K562 (cell line): Measurements from ENCODE around the gene CFAP97D2. TPM values are rescaled to one million over a fixed set of nuclear protein-coding genes. Genes with fewer than 3 reads are reported as not detected.

Experiments
- ADNP ChIP-seq: fragments of 200-800 bp; sonication (Bioruptor generic); IDR thresholded peaks from 2 replicates; pipeline ENCODE4 v1.6.1; 2016; ENCODE audit warnings: missing genetic modification characterization, missing compliant biosample characterization
- CBX2 ChIP-seq: fragments of 200-600 bp; sonication (generic); IDR thresholded peaks from one replicate; pipeline ENCODE4 v1.6.1; 2012; ENCODE audit warnings: mild to moderate bottlenecking, low read length, inconsistent platforms; ENCODE audit not compliant: insufficient read depth, poor library complexity, severe bottlenecking
- CEBPB ChIP-seq: fragments of 450-650 bp; IDR thresholded peaks from 2 replicates; pipeline ENCODE4 v1.6.1; 2016; ENCODE audit warnings: missing genetic modification characterization, missing compliant biosample characterization
- FOXJ2 ChIP-seq: fragments of 200-800 bp; sonication (Bioruptor generic); IDR thresholded peaks from 2 replicates; pipeline ENCODE4 v1.6.1; 2016; ENCODE audit warnings: missing genetic modification characterization, missing compliant biosample characterization
- RBFOX2 ChIP-seq: fragments of 200-400 bp; formaldehyde crosslinking; IDR thresholded peaks from 2 replicates; pipeline ENCODE4 v1.6.1; 2017; ENCODE audit warnings: low read depth, mild to moderate bottlenecking, low read length, moderate library complexity
- STAT5A ChIP-seq: IDR thresholded peaks from 2 replicates; pipeline ENCODE4 v1.6.1; 2012; ENCODE audit warnings: low read length, inconsistent platforms, borderline replicate concordance
- TBL1XR1 ChIP-seq, 2 experiments: IDR thresholded peaks; 2 replicates each; pipeline ENCODE4 v1.6.1; 2012; ENCODE audit warnings: improper control_type of control experiment in 2 of 2, low read length in 2 of 2, mild to moderate bottlenecking in 1 of 2
- ZFP1 ChIP-seq: fragments of 450-650 bp; formaldehyde crosslinking; IDR thresholded peaks from 2 replicates; pipeline ENCODE4 v1.4.0; 2020; ENCODE audit warnings: mild to moderate bottlenecking, mixed read lengths
- ZNF354B ChIP-seq: fragments of 250-450 bp; sonication (Bioruptor Pico); IDR thresholded peaks from 2 replicates; pipeline ENCODE4 v1.4.0; 2020
- polyA plus RNA-seq, 8 experiments: library from polyadenylated mRNA; depleted of rRNA in 4 of 8; stranded (reverse) in 5 of 8; unstranded in 3 of 8; fragments of >200 nt; fragmentation: Nextera tagmentation in 2 of 8; fragmentation: Illumina TruSeq in 1 of 8; extraction: Ambion mirVana in 2 of 8; extraction: Trizol in 1 of 8; gene quantifications; 2 replicates each; pipeline versions ENCODE4 v1.2.1 to v1.2.3, GENCODE V29; 2011 to 2014; ENCODE audit warnings: inconsistent platforms in 1 of 8, missing spikeins in 1 of 8
- total RNA-seq, 7 experiments: library from RNA; depleted of rRNA in 6 of 7; stranded (reverse); fragments of >200 nt in 6 of 7; fragmentation: Illumina TruSeq in 2 of 7; extraction: Trizol in 2 of 7; gene quantifications; 2 replicates each; pipeline versions ENCODE4 v1.2.1 to v1.2.3, GENCODE V29; 2011 to 2021; ENCODE audit warnings: low replicate concordance in 1 of 7
- TF ChIP-seq, protein P1 (sequence below): fragments of 250-450 bp; sonication (Bioruptor Pico); IDR thresholded peaks from 2 replicates; pipeline ENCODE4 v1.4.0; 2020
- TF ChIP-seq, protein P2 (sequence below): fragments of 250-450 bp; sonication (Bioruptor Pico); IDR thresholded peaks from 2 replicates; pipeline ENCODE4 v1.5.0; 2021
- TF ChIP-seq, protein P3 (sequence below): fragments of 250-450 bp; sonication (Bioruptor Pico); IDR thresholded peaks from 2 replicates; pipeline ENCODE4 v1.4.0; 2020; ENCODE audit warnings: mild to moderate bottlenecking, moderate library complexity, borderline replicate concordance
- TF ChIP-seq, protein P4 (sequence below): IDR thresholded peaks from 2 replicates; pipeline ENCODE4 v1.6.1; 2014; ENCODE audit warnings: antibody characterized with exemption
- TF ChIP-seq, protein P5 (sequence below), 2 experiments: IDR thresholded peaks; 2 replicates each; pipeline ENCODE4 v1.6.1; 2011; ENCODE audit warnings: borderline replicate concordance in 1 of 2, control low read depth in 1 of 2, low read depth in 1 of 2, low read length in 1 of 2, mild to moderate bottlenecking in 1 of 2, mixed read lengths in 1 of 2, moderate library complexity in 1 of 2; ENCODE audit not compliant: insufficient read depth in 1 of 2, insufficient read length in 1 of 2, poor library complexity in 1 of 2, severe bottlenecking in 1 of 2; ENCODE audit errors: extremely low read depth in 1 of 2
- TF ChIP-seq, protein P6 (sequence below): fragments of 150-350 bp; conservative IDR thresholded peaks from 2 replicates; pipeline ENCODE4 v1.6.1; 2014; ENCODE audit warnings: low read length
- TF ChIP-seq, protein P7 (sequence below): fragments of 250-450 bp; sonication (Bioruptor Pico); IDR thresholded peaks from 2 replicates; pipeline ENCODE4 v1.8.0; 2021; ENCODE audit warnings: borderline replicate concordance, mild to moderate bottlenecking, moderate library complexity; ENCODE audit not compliant: poor library complexity, severe bottlenecking

CFAP97D2 gene
- total and polyA plus RNA-seq, 9 of the 15 experiments (the other 6 are each of a cell fraction or from before 2014, with no cell fraction given) = not detected

DNA sequence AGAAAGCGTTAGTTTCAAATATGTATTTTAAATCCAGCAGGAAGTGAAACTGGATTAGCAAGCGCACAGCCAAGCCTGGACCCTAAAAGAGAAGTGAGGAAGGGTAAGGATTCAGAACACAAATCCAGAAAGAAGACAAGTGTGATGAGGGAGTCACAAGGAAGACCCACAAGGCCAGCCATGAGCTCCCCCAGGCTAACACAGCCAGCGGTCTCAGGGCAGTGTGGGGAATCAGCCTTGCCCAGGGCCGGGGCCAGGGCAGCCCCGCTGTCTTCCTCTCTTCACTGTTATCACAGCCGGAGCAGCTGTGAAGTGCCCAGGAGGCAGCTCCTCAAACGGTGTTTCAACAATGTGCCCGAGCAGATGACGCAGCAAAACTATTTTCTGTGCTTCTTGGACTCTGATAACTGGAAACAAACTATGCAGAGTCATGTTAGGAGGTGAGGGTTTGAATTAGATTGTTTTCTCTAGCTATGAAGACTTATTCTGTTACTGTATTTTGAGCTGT, 43.5 kb downstream of the CFAP97D2 start (continued):
- TF ChIP-seq, protein P1, sequence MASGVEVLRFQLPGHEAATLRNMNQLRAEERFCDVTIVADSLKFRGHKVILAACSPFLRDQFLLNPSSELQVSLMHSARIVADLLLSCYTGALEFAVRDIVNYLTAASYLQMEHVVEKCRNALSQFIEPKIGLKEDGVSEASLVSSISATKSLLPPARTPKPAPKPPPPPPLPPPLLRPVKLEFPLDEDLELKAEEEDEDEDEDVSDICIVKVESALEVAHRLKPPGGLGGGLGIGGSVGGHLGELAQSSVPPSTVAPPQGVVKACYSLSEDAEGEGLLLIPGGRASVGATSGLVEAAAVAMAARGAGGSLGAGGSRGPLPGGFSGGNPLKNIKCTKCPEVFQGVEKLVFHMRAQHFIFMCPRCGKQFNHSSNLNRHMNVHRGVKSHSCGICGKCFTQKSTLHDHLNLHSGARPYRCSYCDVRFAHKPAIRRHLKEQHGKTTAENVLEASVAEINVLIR = 0 out of 2 replicates have a peak, but pooled peaks have one; percentile 17
- TF ChIP-seq CEBPB (no peak), FOXJ2 (tag) (no peak), TBL1XR1 (IDR thresholded peaks at IDR 0.05; ENCODE audit: low read length in 2 of 2) (peak in 1 of 2 experiments; percentile 62; a peak in 2 of 4 replicates), CBX2 (no peak), STAT5A (peak; percentile 66; the same call in 1 of the 2 replicates), RBFOX2 (peak; percentile 65), ADNP (tag) (no peak), ZNF354B (no peak), ZFP1 (CRISPR knock-in tag) (no peak)
- TF ChIP-seq, protein P2, sequence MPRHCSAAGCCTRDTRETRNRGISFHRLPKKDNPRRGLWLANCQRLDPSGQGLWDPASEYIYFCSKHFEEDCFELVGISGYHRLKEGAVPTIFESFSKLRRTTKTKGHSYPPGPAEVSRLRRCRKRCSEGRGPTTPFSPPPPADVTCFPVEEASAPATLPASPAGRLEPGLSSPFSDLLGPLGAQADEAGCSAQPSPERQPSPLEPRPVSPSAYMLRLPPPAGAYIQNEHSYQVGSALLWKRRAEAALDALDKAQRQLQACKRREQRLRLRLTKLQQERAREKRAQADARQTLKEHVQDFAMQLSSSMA (CRISPR knock-in tag) = no peak
- TF ChIP-seq, protein P3, sequence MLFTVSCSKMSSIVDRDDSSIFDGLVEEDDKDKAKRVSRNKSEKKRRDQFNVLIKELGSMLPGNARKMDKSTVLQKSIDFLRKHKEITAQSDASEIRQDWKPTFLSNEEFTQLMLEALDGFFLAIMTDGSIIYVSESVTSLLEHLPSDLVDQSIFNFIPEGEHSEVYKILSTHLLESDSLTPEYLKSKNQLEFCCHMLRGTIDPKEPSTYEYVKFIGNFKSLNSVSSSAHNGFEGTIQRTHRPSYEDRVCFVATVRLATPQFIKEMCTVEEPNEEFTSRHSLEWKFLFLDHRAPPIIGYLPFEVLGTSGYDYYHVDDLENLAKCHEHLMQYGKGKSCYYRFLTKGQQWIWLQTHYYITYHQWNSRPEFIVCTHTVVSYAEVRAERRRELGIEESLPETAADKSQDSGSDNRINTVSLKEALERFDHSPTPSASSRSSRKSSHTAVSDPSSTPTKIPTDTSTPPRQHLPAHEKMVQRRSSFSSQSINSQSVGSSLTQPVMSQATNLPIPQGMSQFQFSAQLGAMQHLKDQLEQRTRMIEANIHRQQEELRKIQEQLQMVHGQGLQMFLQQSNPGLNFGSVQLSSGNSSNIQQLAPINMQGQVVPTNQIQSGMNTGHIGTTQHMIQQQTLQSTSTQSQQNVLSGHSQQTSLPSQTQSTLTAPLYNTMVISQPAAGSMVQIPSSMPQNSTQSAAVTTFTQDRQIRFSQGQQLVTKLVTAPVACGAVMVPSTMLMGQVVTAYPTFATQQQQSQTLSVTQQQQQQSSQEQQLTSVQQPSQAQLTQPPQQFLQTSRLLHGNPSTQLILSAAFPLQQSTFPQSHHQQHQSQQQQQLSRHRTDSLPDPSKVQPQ (CRISPR knock-in tag) = no peak
- TF ChIP-seq, protein P4, sequence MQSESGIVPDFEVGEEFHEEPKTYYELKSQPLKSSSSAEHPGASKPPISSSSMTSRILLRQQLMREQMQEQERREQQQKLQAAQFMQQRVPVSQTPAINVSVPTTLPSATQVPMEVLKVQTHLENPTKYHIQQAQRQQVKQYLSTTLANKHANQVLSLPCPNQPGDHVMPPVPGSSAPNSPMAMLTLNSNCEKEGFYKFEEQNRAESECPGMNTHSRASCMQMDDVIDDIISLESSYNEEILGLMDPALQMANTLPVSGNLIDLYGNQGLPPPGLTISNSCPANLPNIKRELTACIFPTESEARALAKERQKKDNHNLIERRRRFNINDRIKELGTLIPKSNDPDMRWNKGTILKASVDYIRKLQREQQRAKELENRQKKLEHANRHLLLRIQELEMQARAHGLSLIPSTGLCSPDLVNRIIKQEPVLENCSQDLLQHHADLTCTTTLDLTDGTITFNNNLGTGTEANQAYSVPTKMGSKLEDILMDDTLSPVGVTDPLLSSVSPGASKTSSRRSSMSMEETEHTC = no peak
- TF ChIP-seq, protein P5, sequence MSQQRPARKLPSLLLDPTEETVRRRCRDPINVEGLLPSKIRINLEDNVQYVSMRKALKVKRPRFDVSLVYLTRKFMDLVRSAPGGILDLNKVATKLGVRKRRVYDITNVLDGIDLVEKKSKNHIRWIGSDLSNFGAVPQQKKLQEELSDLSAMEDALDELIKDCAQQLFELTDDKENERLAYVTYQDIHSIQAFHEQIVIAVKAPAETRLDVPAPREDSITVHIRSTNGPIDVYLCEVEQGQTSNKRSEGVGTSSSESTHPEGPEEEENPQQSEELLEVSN (IDR thresholded peaks at IDR 0.05; ENCODE audit: borderline replicate concordance in 1 of 2, extremely low read depth in 1 of 2, insufficient read depth in 1 of 2, insufficient read length in 1 of 2, low read depth in 1 of 2, low read length in 1 of 2, poor library complexity in 1 of 2, severe bottlenecking in 1 of 2) = peak in 1 of 2 experiments; percentile 55
- TF ChIP-seq, protein P6, sequence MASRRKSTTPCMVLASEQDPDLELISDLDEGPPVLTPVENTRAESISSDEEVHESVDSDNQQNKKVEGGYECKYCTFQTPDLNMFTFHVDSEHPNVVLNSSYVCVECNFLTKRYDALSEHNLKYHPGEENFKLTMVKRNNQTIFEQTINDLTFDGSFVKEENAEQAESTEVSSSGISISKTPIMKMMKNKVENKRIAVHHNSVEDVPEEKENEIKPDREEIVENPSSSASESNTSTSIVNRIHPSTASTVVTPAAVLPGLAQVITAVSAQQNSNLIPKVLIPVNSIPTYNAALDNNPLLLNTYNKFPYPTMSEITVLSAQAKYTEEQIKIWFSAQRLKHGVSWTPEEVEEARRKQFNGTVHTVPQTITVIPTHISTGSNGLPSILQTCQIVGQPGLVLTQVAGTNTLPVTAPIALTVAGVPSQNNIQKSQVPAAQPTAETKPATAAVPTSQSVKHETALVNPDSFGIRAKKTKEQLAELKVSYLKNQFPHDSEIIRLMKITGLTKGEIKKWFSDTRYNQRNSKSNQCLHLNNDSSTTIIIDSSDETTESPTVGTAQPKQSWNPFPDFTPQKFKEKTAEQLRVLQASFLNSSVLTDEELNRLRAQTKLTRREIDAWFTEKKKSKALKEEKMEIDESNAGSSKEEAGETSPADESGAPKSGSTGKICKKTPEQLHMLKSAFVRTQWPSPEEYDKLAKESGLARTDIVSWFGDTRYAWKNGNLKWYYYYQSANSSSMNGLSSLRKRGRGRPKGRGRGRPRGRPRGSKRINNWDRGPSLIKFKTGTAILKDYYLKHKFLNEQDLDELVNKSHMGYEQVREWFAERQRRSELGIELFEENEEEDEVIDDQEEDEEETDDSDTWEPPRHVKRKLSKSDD = no peak
- TF ChIP-seq, protein P7, sequence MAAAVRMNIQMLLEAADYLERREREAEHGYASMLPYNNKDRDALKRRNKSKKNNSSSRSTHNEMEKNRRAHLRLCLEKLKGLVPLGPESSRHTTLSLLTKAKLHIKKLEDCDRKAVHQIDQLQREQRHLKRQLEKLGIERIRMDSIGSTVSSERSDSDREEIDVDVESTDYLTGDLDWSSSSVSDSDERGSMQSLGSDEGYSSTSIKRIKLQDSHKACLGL (CRISPR knock-in tag) = no peak
